ENCODE results near the gene CASK.
"Not testable (repeated sequence)": the region's sequence is repeated elsewhere in the genome, so short reads cannot be mapped to it uniquely, and the experiment has no call there.

Gene CASK

GRCh38 chrX:41655631-41656030 is 267.7 kb downstream of the CASK start:
- FAIRE-seq, result no peak
- DNase-seq (ENCODE audit: insufficient read length, low spot score), result no peak

GRCh38 chrX:41655101-41655500 is 268.3 kb downstream of the CASK start:
- DNase-seq (ENCODE audit: insufficient read length, low spot score) (no peak), FAIRE-seq (no peak)

- no peak for FAIRE-seq
- no peak for DNase-seq (ENCODE audit: insufficient read length, low spot score)
Measured at GRCh38 chrX:41653125-41653524, 270.2 kb downstream of the CASK start.

GRCh38 chrX:41646201-41646600 is 277.2 kb downstream of the CASK start:
- FAIRE-seq; DNase-seq (ENCODE audit: insufficient read length, low spot score): not testable (repeated sequence)

GRCh38 chrX:41634284-41634683 is 289.1 kb downstream of the CASK start:
- DNase-seq (ENCODE audit: insufficient read length, low spot score), result no peak
- no peak for FAIRE-seq

- no peak for DNase-seq (ENCODE audit: insufficient read length, low spot score)
- no peak for FAIRE-seq
Measured at GRCh38 chrX:41630091-41630490, 293.3 kb downstream of the CASK start.

- DNase-seq (ENCODE audit: insufficient read length, low spot score) (no peak), FAIRE-seq (no peak)
Measured at GRCh38 chrX:41629539-41629938, 293.8 kb downstream of the CASK start.

GRCh38 chrX:41621222-41621723 is 302.1 kb downstream of the CASK start:
- FAIRE-seq (no peak), DNase-seq (ENCODE audit: insufficient read length, low spot score) (peak; percentile 18)

GRCh38 chrX:41619221-41619620 is 304.1 kb downstream of the CASK start:
- DNase-seq (ENCODE audit: insufficient read length, low spot score) (no peak), FAIRE-seq (no peak)

- DNase-seq (ENCODE audit: insufficient read length, low spot score) (no peak), FAIRE-seq (no peak)
Measured at GRCh38 chrX:41616935-41617334, 306.4 kb downstream of the CASK start.

- FAIRE-seq, result no peak
- no peak for DNase-seq (ENCODE audit: insufficient read length, low spot score)
Measured at GRCh38 chrX:41616255-41616654, 307.1 kb downstream of the CASK start.

GRCh38 chrX:41608244-41608643 is 315.1 kb downstream of the CASK start:
- FAIRE-seq (no peak), DNase-seq (ENCODE audit: insufficient read length, low spot score) (no peak)

- no peak for FAIRE-seq
- no peak for DNase-seq (ENCODE audit: insufficient read length, low spot score)
Measured at GRCh38 chrX:41607264-41607832, 316.0 kb downstream of the CASK start.

- DNase-seq (ENCODE audit: insufficient read length, low spot score); FAIRE-seq: not testable (repeated sequence)
Measured at GRCh38 chrX:41606057-41606456, 317.3 kb downstream of the CASK start.

GRCh38 chrX:41604766-41605543 is 318.4 kb downstream of the CASK start:
- FAIRE-seq (no peak), DNase-seq (ENCODE audit: insufficient read length, low spot score) (no peak)

GRCh38 chrX:41604177-41604576 is 319.2 kb downstream of the CASK start:
- DNase-seq (ENCODE audit: insufficient read length, low spot score) (no peak), FAIRE-seq (no peak)

- FAIRE-seq, result no peak
Measured at GRCh38 chrX:41603596-41603995, 319.8 kb downstream of the CASK start.

GRCh38 chrX:41602816-41603345 is 320.5 kb downstream of the CASK start:
- FAIRE-seq, result no peak
- no peak for DNase-seq (ENCODE audit: insufficient read length, low spot score)

More at GRCh38 chrX:41603596-41603995, 319.8 kb downstream of the CASK start:
- DNase-seq (ENCODE audit: insufficient read length, low spot score), result no peak

GRCh38 chrX:41600291-41600690 is 323.1 kb downstream of the CASK start:
- no peak for FAIRE-seq

GRCh38 chrX:41599507-41599906 is 323.8 kb downstream of the CASK start:
- DNase-seq (ENCODE audit: insufficient read length, low spot score) (no peak), FAIRE-seq (no peak)

More at GRCh38 chrX:41600291-41600690, 323.1 kb downstream of the CASK start:
- peak; percentile 22 for DNase-seq (ENCODE audit: insufficient read length, low spot score)

- DNase-seq (ENCODE audit: insufficient read length, low spot score) (no peak), FAIRE-seq (no peak)
Measured at GRCh38 chrX:41596596-41596995, 326.8 kb downstream of the CASK start.

- DNase-seq (ENCODE audit: insufficient read length, low spot score) (no peak), FAIRE-seq (no peak)
Measured at GRCh38 chrX:41594634-41595033, 328.7 kb downstream of the CASK start.

Data from HTR-8/SVneo (cell line).